HL-60 (cell line): ENCODE data around the gene TSPO.
A peak's percentile ranks its signal among the peaks of the same experiment; 100 is the strongest.

Source experiments
- DNase-seq, 2 experiments: peaks; one replicate each; pipeline ENCODE4 v3.0.0-alpha.2; 2010 to 2020; ENCODE audit warnings: low read depth in 1 of 2, low spot score in 1 of 2
- H3K27ac ChIP-seq: fragments of 250-450 bp; sonication (Bioruptor Pico); replicated peaks from 2 replicates; pipeline ENCODE4 v1.5.1; 2020; ENCODE audit warnings: mild to moderate bottlenecking, moderate library complexity
- H3K27me3 ChIP-seq: fragments of 250-450 bp; sonication (Bioruptor Pico); 2 replicates; pipeline ENCODE4 v1.5.1; 2021; ENCODE audit warnings: mild to moderate bottlenecking, moderate library complexity; ENCODE audit not compliant: insufficient read depth, poor library complexity, severe bottlenecking
- H3K4me3 ChIP-seq: replicated peaks from 2 replicates; pipeline ENCODE4 v1.5.1; 2011; ENCODE audit warnings: mild to moderate bottlenecking, control low read depth, low read length; ENCODE audit not compliant: insufficient read depth
- CTCF ChIP-seq: IDR thresholded peaks from one replicate; pipeline ENCODE4 v1.5.1; 2011; ENCODE audit warnings: low read length, control low read depth, inconsistent platforms; ENCODE audit not compliant: insufficient read depth
- GABPA ChIP-seq: IDR thresholded peaks from 2 replicates; pipeline ENCODE4 v1.6.1; 2012; ENCODE audit warnings: low read depth
- POLR2AphosphoS5 ChIP-seq: IDR thresholded peaks from 2 replicates; pipeline ENCODE4 v1.6.1; 2012; ENCODE audit warnings: low read depth
- REST ChIP-seq: IDR thresholded peaks from 2 replicates; pipeline ENCODE4 v1.6.1; 2012; ENCODE audit warnings: low read depth; ENCODE audit not compliant: insufficient replicate concordance
- SPI1 ChIP-seq: IDR thresholded peaks from 2 replicates; pipeline ENCODE4 v1.6.1; 2012; ENCODE audit warnings: low read depth, mild to moderate bottlenecking, borderline replicate concordance

The TSPO gene

GRCh38 chr22:43156413-43156812, 5.1 kb downstream of the TSPO start:
- TF ChIP-seq REST (no peak), CTCF (no peak), SPI1 (no peak), POLR2AphosphoS5 (no peak), GABPA (no peak)
- DNase-seq = no peak
- Histone ChIP-seq H3K27me3 (no peaks in the 10 kb centered on the region), H3K4me3 (no peak overlapping the region), H3K27ac (no peak overlapping the region)

- 0 out of 2 replicates have a peak overlapping the region, but pooled peaks have one; percentile 0 for H3K27ac ChIP-seq
- no peak overlapping the region for H3K4me3 ChIP-seq
- DNase-seq = no peak
- TF ChIP-seq REST = no peak
- TF ChIP-seq GABPA = no peak
- TF ChIP-seq POLR2AphosphoS5 = no peak
- no peak for TF ChIP-seq SPI1
- TF ChIP-seq CTCF = no peak
- no peaks in the 10 kb centered on the region for H3K27me3 ChIP-seq
Measured at GRCh38 chr22:43157874-43158546, 6.7 kb downstream of the TSPO start.

- Histone ChIP-seq H3K27ac (no peak overlapping the region), H3K27me3 (no peaks in the 10 kb centered on the region), H3K4me3 (no peak overlapping the region)
- TF ChIP-seq GABPA (no peak), CTCF (no peak), POLR2AphosphoS5 (no peak), REST (no peak), SPI1 (no peak)
- no peak for DNase-seq
Measured at GRCh38 chr22:43158778-43159483, 7.6 kb downstream of the TSPO start.
